ENCODE measurements around the gene FLT4. TPM values are rescaled to one million over a fixed set of nuclear protein-coding genes. Genes with fewer than 3 reads are reported as not detected.

The FLT4 gene
- total RNA-seq, 1 donor from 2014 or later = 0.10 TPM

- H3K27ac Mint-ChIP-seq (ENCODE audit: unreplicated experiment) = no peak overlapping the region
- H3K27me3 Mint-ChIP-seq (ENCODE audit: low read depth) = peaks cover 2% of the 10 kb centered on the region
- no peaks in the 10 kb centered on the region for H3K9me3 Mint-ChIP-seq (ENCODE audit: low read depth)
- no peak overlapping the region for H3K4me3 Mint-ChIP-seq (ENCODE audit: unreplicated experiment)
- no peaks in the 10 kb centered on the region for H3K36me3 Mint-ChIP-seq (ENCODE audit: low read depth)
- no peaks in the 10 kb centered on the region for H3K4me1 Mint-ChIP-seq (ENCODE audit: low read depth)
- no peak for TF ChIP-seq CTCF (IDR thresholded peaks at IDR 0.05)
- DNase-seq (ENCODE audit: low spot score) = no peak
Measured at GRCh38 chr5:180598316-180598701, 51.1 kb downstream of the FLT4 start.

GRCh38 chr5:180596668-180597231, 52.6 kb downstream of the FLT4 start:
- Mint-ChIP-seq H3K27ac (ENCODE audit: unreplicated experiment) (no peak overlapping the region), H3K4me1 (ENCODE audit: low read depth) (peaks cover 4% of the 10 kb centered on the region), H3K9me3 (ENCODE audit: low read depth) (no peaks in the 10 kb centered on the region), H3K4me3 (ENCODE audit: unreplicated experiment) (no peak overlapping the region), H3K27me3 (ENCODE audit: low read depth) (peaks cover 8% of the 10 kb centered on the region), H3K36me3 (ENCODE audit: low read depth) (no peaks in the 10 kb centered on the region)
- DNase-seq (ENCODE audit: low spot score) = no peak
- TF ChIP-seq CTCF (IDR thresholded peaks at IDR 0.05) = no peak

GRCh38 chr5:180596115-180596667, 53.2 kb downstream of the FLT4 start:
- Mint-ChIP-seq H3K36me3 (ENCODE audit: low read depth) (no peaks in the 10 kb centered on the region), H3K9me3 (ENCODE audit: low read depth) (no peaks in the 10 kb centered on the region), H3K27ac (ENCODE audit: unreplicated experiment) (peak overlapping the region; percentile 73), H3K4me1 (ENCODE audit: low read depth) (peaks cover 4% of the 10 kb centered on the region), H3K4me3 (ENCODE audit: unreplicated experiment) (no peak overlapping the region), H3K27me3 (ENCODE audit: low read depth) (peaks cover 8% of the 10 kb centered on the region)
- no peak for TF ChIP-seq CTCF (IDR thresholded peaks at IDR 0.05)
- DNase-seq (ENCODE audit: low spot score) = no peak

- DNase-seq (ENCODE audit: low spot score) = no peak
- Mint-ChIP-seq H3K27me3 (ENCODE audit: low read depth) (peaks cover 8% of the 10 kb centered on the region), H3K27ac (ENCODE audit: unreplicated experiment) (peak overlapping the region; percentile 73), H3K4me3 (ENCODE audit: unreplicated experiment) (no peak overlapping the region), H3K9me3 (ENCODE audit: low read depth) (no peaks in the 10 kb centered on the region), H3K36me3 (ENCODE audit: low read depth) (no peaks in the 10 kb centered on the region), H3K4me1 (ENCODE audit: low read depth) (peaks cover 4% of the 10 kb centered on the region)
- TF ChIP-seq CTCF (IDR thresholded peaks at IDR 0.05) = no peak
Measured at GRCh38 chr5:180595381-180596114, 53.9 kb downstream of the FLT4 start.

GRCh38 chr5:180595046-180595379, 54.4 kb downstream of the FLT4 start:
- no peak overlapping the region for H3K4me3 Mint-ChIP-seq (ENCODE audit: unreplicated experiment)
- peaks cover 4% of the 10 kb centered on the region for H3K4me1 Mint-ChIP-seq (ENCODE audit: low read depth)
- no peak overlapping the region for H3K27ac Mint-ChIP-seq (ENCODE audit: unreplicated experiment)
- H3K9me3 Mint-ChIP-seq (ENCODE audit: low read depth) = no peaks in the 10 kb centered on the region
- peaks cover 8% of the 10 kb centered on the region for H3K27me3 Mint-ChIP-seq (ENCODE audit: low read depth)
- no peaks in the 10 kb centered on the region for H3K36me3 Mint-ChIP-seq (ENCODE audit: low read depth)
- DNase-seq (ENCODE audit: low spot score) = no peak
- TF ChIP-seq CTCF (IDR thresholded peaks at IDR 0.05) = no peak
